ENCODE results near the gene C14orf119. TPM values are rescaled to one million over a fixed set of nuclear protein-coding genes. Genes with fewer than 3 reads are reported as not detected.

Gene C14orf119
- total and polyA plus RNA-seq, 9 of the 15 experiments (the other 6 are each of a cell fraction or from before 2014, with no cell fraction given): 36.7 to 251 (median 51.8) TPM

GRCh38 chr14:23120541-23121251 is 25.4 kb downstream of the C14orf119 start (continued):
- TF ChIP-seq, protein P1, sequence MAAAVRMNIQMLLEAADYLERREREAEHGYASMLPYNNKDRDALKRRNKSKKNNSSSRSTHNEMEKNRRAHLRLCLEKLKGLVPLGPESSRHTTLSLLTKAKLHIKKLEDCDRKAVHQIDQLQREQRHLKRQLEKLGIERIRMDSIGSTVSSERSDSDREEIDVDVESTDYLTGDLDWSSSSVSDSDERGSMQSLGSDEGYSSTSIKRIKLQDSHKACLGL (CRISPR knock-in tag; IDR thresholded peaks at IDR 0.05; ENCODE audit: borderline replicate concordance, poor library complexity, severe bottlenecking): no peak
- TF ChIP-seq GTF2B (IDR thresholded peaks at IDR 0.05; ENCODE audit: extremely low read depth, insufficient read length) (no peak), TAF15 (IDR thresholded peaks at IDR 0.05; ENCODE audit: low read depth, low read length) (no peak), SPI1 (IDR thresholded peaks at IDR 0.05; ENCODE audit: borderline replicate concordance, low read depth, low read length) (peak; percentile 67; the same call in 1 of the 2 replicates), BCL6 (CRISPR knock-in tag; IDR thresholded peaks at IDR 0.05) (no peak), NONO (IDR thresholded peaks at IDR 0.05; ENCODE audit: low read depth in 2 of 2, low read length in 1 of 2) (peak in 1 of 2 experiments; percentile 55; a peak in 2 of 4 replicates), CC2D1A (IDR thresholded peaks at IDR 0.05) (peak; percentile 98), U2AF2 (optimal IDR thresholded peaks at IDR 0.05; ENCODE audit: low read depth, low read length) (no peak), FOXP1 (CRISPR knock-in tag; IDR thresholded peaks at IDR 0.05) (peak; percentile 83), EP400 (IDR thresholded peaks at IDR 0.05) (0 out of 2 replicates have a peak, but pooled peaks have one; percentile 43), SOX6 (IDR thresholded peaks at IDR 0.05) (peak; percentile 81), CBFA2T3 (IDR thresholded peaks at IDR 0.05) (peak; percentile 96), HOMEZ (CRISPR knock-in tag; IDR thresholded peaks at IDR 0.05) (no peak), NCOA1 (IDR thresholded peaks at IDR 0.05; ENCODE audit: low read depth) (peak; percentile 39; the same call in 1 of the 2 replicates), MECOM (CRISPR knock-in tag; IDR thresholded peaks at IDR 0.05) (no peak), WHSC1 (IDR thresholded peaks at IDR 0.05; ENCODE audit: low read length) (no peak), RCOR1 (IDR thresholded peaks at IDR 0.05; ENCODE audit: borderline replicate concordance in 1 of 2, low read depth in 2 of 2, low read length in 2 of 2) (peak in 1 of 2 experiments; percentile 75)
- TF ChIP-seq, protein P2, sequence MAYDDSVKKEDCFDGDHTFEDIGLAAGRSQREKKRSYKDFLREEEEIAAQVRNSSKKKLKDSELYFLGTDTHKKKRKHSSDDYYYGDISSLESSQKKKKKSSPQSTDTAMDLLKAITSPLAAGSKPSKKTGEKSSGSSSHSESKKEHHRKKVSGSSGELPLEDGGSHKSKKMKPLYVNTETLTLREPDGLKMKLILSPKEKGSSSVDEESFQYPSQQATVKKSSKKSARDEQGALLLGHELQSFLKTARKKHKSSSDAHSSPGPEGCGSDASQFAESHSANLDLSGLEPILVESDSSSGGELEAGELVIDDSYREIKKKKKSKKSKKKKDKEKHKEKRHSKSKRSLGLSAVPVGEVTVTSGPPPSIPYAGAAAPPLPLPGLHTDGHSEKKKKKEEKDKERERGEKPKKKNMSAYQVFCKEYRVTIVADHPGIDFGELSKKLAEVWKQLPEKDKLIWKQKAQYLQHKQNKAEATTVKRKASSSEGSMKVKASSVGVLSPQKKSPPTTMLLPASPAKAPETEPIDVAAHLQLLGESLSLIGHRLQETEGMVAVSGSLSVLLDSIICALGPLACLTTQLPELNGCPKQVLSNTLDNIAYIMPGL (CRISPR knock-in tag; IDR thresholded peaks at IDR 0.05): no peak
- TF ChIP-seq, protein P3, sequence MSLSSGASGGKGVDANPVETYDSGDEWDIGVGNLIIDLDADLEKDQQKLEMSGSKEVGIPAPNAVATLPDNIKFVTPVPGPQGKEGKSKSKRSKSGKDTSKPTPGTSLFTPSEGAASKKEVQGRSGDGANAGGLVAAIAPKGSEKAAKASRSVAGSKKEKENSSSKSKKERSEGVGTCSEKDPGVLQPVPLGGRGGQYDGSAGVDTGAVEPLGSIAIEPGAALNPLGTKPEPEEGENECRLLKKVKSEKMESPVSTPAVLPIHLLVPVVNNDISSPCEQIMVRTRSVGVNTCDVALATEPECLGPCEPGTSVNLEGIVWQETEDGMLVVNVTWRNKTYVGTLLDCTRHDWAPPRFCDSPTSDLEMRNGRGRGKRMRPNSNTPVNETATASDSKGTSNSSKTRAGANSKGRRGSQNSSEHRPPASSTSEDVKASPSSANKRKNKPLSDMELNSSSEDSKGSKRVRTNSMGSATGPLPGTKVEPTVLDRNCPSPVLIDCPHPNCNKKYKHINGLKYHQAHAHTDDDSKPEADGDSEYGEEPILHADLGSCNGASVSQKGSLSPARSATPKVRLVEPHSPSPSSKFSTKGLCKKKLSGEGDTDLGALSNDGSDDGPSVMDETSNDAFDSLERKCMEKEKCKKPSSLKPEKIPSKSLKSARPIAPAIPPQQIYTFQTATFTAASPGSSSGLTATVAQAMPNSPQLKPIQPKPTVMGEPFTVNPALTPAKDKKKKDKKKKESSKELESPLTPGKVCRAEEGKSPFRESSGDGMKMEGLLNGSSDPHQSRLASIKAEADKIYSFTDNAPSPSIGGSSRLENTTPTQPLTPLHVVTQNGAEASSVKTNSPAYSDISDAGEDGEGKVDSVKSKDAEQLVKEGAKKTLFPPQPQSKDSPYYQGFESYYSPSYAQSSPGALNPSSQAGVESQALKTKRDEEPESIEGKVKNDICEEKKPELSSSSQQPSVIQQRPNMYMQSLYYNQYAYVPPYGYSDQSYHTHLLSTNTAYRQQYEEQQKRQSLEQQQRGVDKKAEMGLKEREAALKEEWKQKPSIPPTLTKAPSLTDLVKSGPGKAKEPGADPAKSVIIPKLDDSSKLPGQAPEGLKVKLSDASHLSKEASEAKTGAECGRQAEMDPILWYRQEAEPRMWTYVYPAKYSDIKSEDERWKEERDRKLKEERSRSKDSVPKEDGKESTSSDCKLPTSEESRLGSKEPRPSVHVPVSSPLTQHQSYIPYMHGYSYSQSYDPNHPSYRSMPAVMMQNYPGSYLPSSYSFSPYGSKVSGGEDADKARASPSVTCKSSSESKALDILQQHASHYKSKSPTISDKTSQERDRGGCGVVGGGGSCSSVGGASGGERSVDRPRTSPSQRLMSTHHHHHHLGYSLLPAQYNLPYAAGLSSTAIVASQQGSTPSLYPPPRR (CRISPR knock-in tag; IDR thresholded peaks at IDR 0.05; ENCODE audit: borderline replicate concordance): peak; percentile 74; the same call in 1 of the 2 replicates

Data from K562 (cell line).